H9 (cell line): ENCODE measurements around the gene GLIPR2. TPM values are rescaled to one million over a fixed set of nuclear protein-coding genes. Genes with fewer than 3 reads are reported as not detected.

Experiments used
- DNase-seq: peaks from one replicate; pipeline ENCODE4 v3.0.0-alpha.2; 2017
- H2AFZ ChIP-seq: one replicate; pipeline ENCODE4 v1.6.1; 2013; ENCODE audit warnings: mild to moderate bottlenecking, low read length, control low read depth, moderate library complexity
- H2AK5ac ChIP-seq: 2 replicates; pipeline ENCODE4 v1.6.1; 2013; ENCODE audit warnings: low read length, control low read depth, mixed read lengths; ENCODE audit not compliant: insufficient read length
- H2BK120ac ChIP-seq: one replicate; pipeline ENCODE4 v1.6.1; 2013; ENCODE audit warnings: low read depth, mild to moderate bottlenecking, low read length, control low read depth, inconsistent platforms; ENCODE audit not compliant: poor library complexity, severe bottlenecking
- H2BK12ac ChIP-seq: 2 replicates; pipeline ENCODE4 v1.6.1; 2013; ENCODE audit warnings: low read length, control low read depth, mixed read lengths, low read depth; ENCODE audit not compliant: insufficient read length
- H2BK15ac ChIP-seq: 2 replicates; pipeline ENCODE4 v1.6.1; 2013; ENCODE audit warnings: low read depth, low read length, control low read depth
- H2BK20ac ChIP-seq: one replicate; pipeline ENCODE4 v1.6.1; 2013; ENCODE audit warnings: low read depth, mild to moderate bottlenecking, low read length, control low read depth, inconsistent platforms; ENCODE audit not compliant: poor library complexity, severe bottlenecking
- H2BK5ac ChIP-seq: 2 replicates; pipeline ENCODE4 v1.6.1; 2013; ENCODE audit warnings: low read length, control low read depth, mixed read lengths; ENCODE audit not compliant: insufficient read length
- H3K14ac ChIP-seq: 2 replicates; pipeline ENCODE4 v1.6.1; 2013; ENCODE audit warnings: low read length, control low read depth; ENCODE audit not compliant: insufficient read depth
- H3K18ac ChIP-seq: 2 replicates; pipeline ENCODE4 v1.6.1; 2013; ENCODE audit warnings: low read depth, mild to moderate bottlenecking, mixed read lengths, low read length, control low read depth; ENCODE audit not compliant: insufficient read length
- H3K23ac ChIP-seq: 2 replicates; pipeline ENCODE4 v1.6.1; 2013; ENCODE audit warnings: low read length, control low read depth, mixed read lengths, low read depth; ENCODE audit not compliant: insufficient read length
- H3K23me2 ChIP-seq: 2 replicates; pipeline ENCODE4 v1.6.1; 2013; ENCODE audit warnings: low read depth, mild to moderate bottlenecking, mixed read lengths, low read length, control low read depth; ENCODE audit not compliant: insufficient read length, poor library complexity, severe bottlenecking
- H3K27ac ChIP-seq: 2 replicates; pipeline ENCODE4 v1.5.1; 2013; ENCODE audit warnings: low read length, control low read depth, mixed read lengths, low read depth; ENCODE audit not compliant: insufficient read length
- H3K27me3 ChIP-seq: 2 replicates; pipeline ENCODE4 v1.6.1; 2013; ENCODE audit warnings: low read length, control low read depth, inconsistent platforms; ENCODE audit not compliant: insufficient read depth
- H3K4ac ChIP-seq: 2 replicates; pipeline ENCODE4 v1.6.1; 2013; ENCODE audit warnings: low read depth, mild to moderate bottlenecking, control low read depth, inconsistent platforms, low read length, moderate library complexity
- H3K4me1 ChIP-seq: 2 replicates; pipeline ENCODE4 v1.6.1; 2013; ENCODE audit warnings: low read length, control low read depth, inconsistent platforms; ENCODE audit not compliant: insufficient read depth
- H3K4me2 ChIP-seq: 2 replicates; pipeline ENCODE4 v1.6.1; 2013; ENCODE audit warnings: low read length, control low read depth, mixed read lengths; ENCODE audit not compliant: insufficient read length, insufficient read depth
- H3K56ac ChIP-seq: 2 replicates; pipeline ENCODE4 v1.6.1; 2013; ENCODE audit warnings: low read depth, mild to moderate bottlenecking, mixed read lengths, low read length, control low read depth; ENCODE audit not compliant: insufficient read length
- H3K79me1 ChIP-seq: 2 replicates; pipeline ENCODE4 v1.6.1; 2013; ENCODE audit warnings: low read depth, mild to moderate bottlenecking, moderate library complexity, low read length, control low read depth, inconsistent platforms; ENCODE audit not compliant: insufficient read depth, poor library complexity, severe bottlenecking
- H3K79me2 ChIP-seq: 2 replicates; pipeline ENCODE4 v1.6.1; 2013; ENCODE audit warnings: low read length, control low read depth, inconsistent platforms; ENCODE audit not compliant: insufficient read depth
- H3K9ac ChIP-seq: 2 replicates; pipeline ENCODE4 v1.6.1; 2013; ENCODE audit warnings: low read length, control low read depth, mixed read lengths; ENCODE audit not compliant: insufficient read length; ENCODE audit errors: extremely low read depth
- H3K9me3 ChIP-seq: one replicate; pipeline ENCODE4 v1.6.1; 2013; ENCODE audit warnings: low read depth, low read length, inconsistent platforms; ENCODE audit not compliant: control insufficient read depth
- H3T11ph ChIP-seq: one replicate; pipeline ENCODE4 v1.6.1; 2013; ENCODE audit warnings: mild to moderate bottlenecking, low read length, control low read depth, inconsistent platforms
- H4K20me1 ChIP-seq: one replicate; pipeline ENCODE4 v1.6.1; 2013; ENCODE audit not compliant: control insufficient read depth, insufficient read length, insufficient read depth
- H4K5ac ChIP-seq: 2 replicates; pipeline ENCODE4 v1.6.1; 2013; ENCODE audit warnings: low read depth, mild to moderate bottlenecking, mixed read lengths, low read length, control low read depth; ENCODE audit not compliant: insufficient read length
- H4K8ac ChIP-seq: replicated peaks from 2 replicates; pipeline ENCODE4 v1.6.1; 2013; ENCODE audit warnings: low read length, control low read depth, mixed read lengths, low read depth; ENCODE audit not compliant: insufficient read length
- H4K91ac ChIP-seq: 2 replicates; pipeline ENCODE4 v1.6.1; 2013; ENCODE audit warnings: low read depth, mild to moderate bottlenecking, moderate library complexity, mixed read lengths, low read length, control low read depth; ENCODE audit not compliant: insufficient read length
- H3K27ac Mint-ChIP-seq, 3 experiments: 2 replicates in 2 of 3; 3 replicates in 1 of 3; pipeline ENCODE4 v1.8.0; 2020 to 2021; ENCODE audit warnings: mixed read lengths in 3 of 3, mild to moderate bottlenecking in 1 of 3, moderate library complexity in 1 of 3
- H3K27me3 Mint-ChIP-seq: 2 replicates; pipeline ENCODE4 v1.8.0; 2021; ENCODE audit warnings: low read depth, mild to moderate bottlenecking, moderate library complexity, mixed read lengths
- H3K36me3 Mint-ChIP-seq, 3 experiments: 2 replicates in 2 of 3; 3 replicates in 1 of 3; pipeline ENCODE4 v1.8.0; 2020 to 2021; ENCODE audit warnings: low read depth in 3 of 3, mixed read lengths in 3 of 3; ENCODE audit not compliant: insufficient read depth in 1 of 3
- H3K4me1 Mint-ChIP-seq, 2 experiments: 2 replicates each; pipeline ENCODE4 v1.8.0; 2020; ENCODE audit warnings: mixed read lengths in 2 of 2
- H3K4me3 Mint-ChIP-seq, 2 experiments: 2 replicates in 1 of 2; 3 replicates in 1 of 2; pipeline ENCODE4 v1.8.0; 2020 to 2021; ENCODE audit warnings: mild to moderate bottlenecking in 2 of 2, mixed read lengths in 2 of 2, moderate library complexity in 1 of 2
- H3K9me3 Mint-ChIP-seq, 2 experiments: 2 replicates in 1 of 2; 3 replicates in 1 of 2; pipeline ENCODE4 v1.8.0; 2020; ENCODE audit warnings: mild to moderate bottlenecking in 2 of 2, mixed read lengths in 2 of 2, moderate library complexity in 1 of 2
- WGBS: extraction: QIAGEN DNeasy Blood & Tissue Kit; methylation state at CpG from one replicate; pipeline ENCODE4 v1.1.7; 2013; ENCODE audit warnings: missing lambda C conversion rate, low lambda C conversion rate, mixed read lengths; ENCODE audit not compliant: insufficient read length; ENCODE audit errors: extremely low coverage; 5-methylcytosine and 5-hydroxymethylcytosine counted together
- total RNA-seq: library from RNA; stranded (reverse); gene quantifications from 2 replicates; pipeline ENCODE4 v1.2.1, GENCODE V29; 2021
- TF ChIP-seq, protein P1 (sequence below): fragments of 200-600 bp; sonication (generic); conservative IDR thresholded peaks from 3 replicates; pipeline ENCODE4 v1.8.0; 2021; ENCODE audit warnings: antibody characterized with exemption, mild to moderate bottlenecking

Gene GLIPR2
- total RNA-seq, 1 experiment from 2014 or later: 10.0 TPM

DNA sequence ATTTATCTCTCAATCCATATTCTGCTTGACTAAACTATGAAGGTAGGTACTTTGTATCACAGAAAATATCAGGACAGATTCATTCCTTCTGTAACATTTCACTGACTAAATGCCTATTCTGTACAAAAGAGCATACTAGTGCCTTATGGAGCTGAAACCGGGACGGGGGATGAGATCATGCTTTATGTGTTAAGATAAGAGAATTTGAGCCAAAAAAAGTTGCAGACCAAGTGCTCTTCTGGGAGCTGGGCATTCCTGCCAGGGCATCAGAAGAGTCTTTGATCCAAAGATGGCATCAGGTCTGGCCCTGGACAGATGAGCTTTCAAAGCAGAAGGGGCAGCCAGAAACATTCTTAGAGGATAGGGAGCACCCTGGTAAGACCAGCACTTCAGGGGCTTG is 27.5 kb upstream of the GLIPR2 start:
- no peak for DNase-seq
- no peak overlapping the region for H2BK20ac ChIP-seq
- no peaks in the 10 kb centered on the region for H3K79me1 ChIP-seq
- no peak overlapping the region for H3K27ac Mint-ChIP-seq
- H3K27ac ChIP-seq: no peak overlapping the region
- H3K4me1 ChIP-seq: no peaks in the 10 kb centered on the region
- no peak overlapping the region for H3T11ph ChIP-seq
- H3K9ac ChIP-seq: no peak overlapping the region
- H2AFZ ChIP-seq: no peak overlapping the region
- H3K23ac ChIP-seq: no peak overlapping the region
- WGBS: no CpG with 5 or more reads among the region's 2 CpGs
- H2BK12ac ChIP-seq: no peak overlapping the region
- no peaks in the 10 kb centered on the region for H3K23me2 ChIP-seq
- TF ChIP-seq, protein P1, sequence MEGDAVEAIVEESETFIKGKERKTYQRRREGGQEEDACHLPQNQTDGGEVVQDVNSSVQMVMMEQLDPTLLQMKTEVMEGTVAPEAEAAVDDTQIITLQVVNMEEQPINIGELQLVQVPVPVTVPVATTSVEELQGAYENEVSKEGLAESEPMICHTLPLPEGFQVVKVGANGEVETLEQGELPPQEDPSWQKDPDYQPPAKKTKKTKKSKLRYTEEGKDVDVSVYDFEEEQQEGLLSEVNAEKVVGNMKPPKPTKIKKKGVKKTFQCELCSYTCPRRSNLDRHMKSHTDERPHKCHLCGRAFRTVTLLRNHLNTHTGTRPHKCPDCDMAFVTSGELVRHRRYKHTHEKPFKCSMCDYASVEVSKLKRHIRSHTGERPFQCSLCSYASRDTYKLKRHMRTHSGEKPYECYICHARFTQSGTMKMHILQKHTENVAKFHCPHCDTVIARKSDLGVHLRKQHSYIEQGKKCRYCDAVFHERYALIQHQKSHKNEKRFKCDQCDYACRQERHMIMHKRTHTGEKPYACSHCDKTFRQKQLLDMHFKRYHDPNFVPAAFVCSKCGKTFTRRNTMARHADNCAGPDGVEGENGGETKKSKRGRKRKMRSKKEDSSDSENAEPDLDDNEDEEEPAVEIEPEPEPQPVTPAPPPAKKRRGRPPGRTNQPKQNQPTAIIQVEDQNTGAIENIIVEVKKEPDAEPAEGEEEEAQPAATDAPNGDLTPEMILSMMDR: no peak
- H3K36me3 Mint-ChIP-seq: peaks cover 0 to 3% (median 0%) of the 10 kb centered on the region in 3 experiments; a peak in 2 of 7 replicates
- no peaks in the 10 kb centered on the region for H3K79me2 ChIP-seq
- H2BK120ac ChIP-seq: no peak overlapping the region
- H3K4me3 Mint-ChIP-seq: no peak overlapping the region
- no peak overlapping the region for H3K4me2 ChIP-seq
- no peaks in the 10 kb centered on the region for H3K9me3 ChIP-seq
- no peak overlapping the region for H3K56ac ChIP-seq
- H4K20me1 ChIP-seq: no peaks in the 10 kb centered on the region
- no peak overlapping the region for H4K91ac ChIP-seq
- H3K18ac ChIP-seq: no peak overlapping the region
- H3K4me1 Mint-ChIP-seq: no peaks in the 10 kb centered on the region
- no peak overlapping the region for H2BK5ac ChIP-seq
- H3K14ac ChIP-seq: no peak overlapping the region
- no peak overlapping the region for H4K8ac ChIP-seq
- no peak overlapping the region for H4K5ac ChIP-seq
- H3K27me3 ChIP-seq: no peaks in the 10 kb centered on the region
- H3K4ac ChIP-seq: no peak overlapping the region
- H2BK15ac ChIP-seq: no peak overlapping the region
- no peaks in the 10 kb centered on the region for H3K27me3 Mint-ChIP-seq
- H2AK5ac ChIP-seq: no peak overlapping the region
- no peaks in the 10 kb centered on the region for H3K9me3 Mint-ChIP-seq
